SK-N-SH (cell line): ENCODE measurements around the gene AGPAT3. TPM values are rescaled to one million over a fixed set of nuclear protein-coding genes. Genes with fewer than 3 reads are reported as not detected.

Source experiments
- CTCF ChIA-PET: fragments of 300-600, 350-600 bp; formaldehyde crosslinking; extraction: SDS; loops from one replicate; lab custom pipeline; 2021; lab: Yijun Ruan, JAX
- POLR2A ChIA-PET: fragments of 350-600 bp; sonication (Branson Sonifier 250); formaldehyde crosslinking; extraction: SDS; loops from one replicate; lab custom pipeline; 2020; ENCODE audit warnings: antibody characterized with exemption, inconsistent platforms; lab: Yijun Ruan, JAX
- DNase-seq: peaks from one replicate; pipeline ENCODE4 v3.0.0; 2012
- H2AFZ ChIP-seq: fragments of 200-600 bp; sonication (generic); 2 replicates; pipeline ENCODE4 v1.8.1; 2016; ENCODE audit warnings: antibody characterized with exemption, mild to moderate bottlenecking, low read depth
- H3F3A ChIP-seq: fragments of 200-600 bp; sonication (generic); replicated peaks from 2 replicates; pipeline ENCODE3; 2016; ENCODE audit warnings: antibody characterized with exemption, mild to moderate bottlenecking; ENCODE audit not compliant: insufficient read depth
- H3K27ac ChIP-seq, 2 experiments: fragments of 200-500 bp in 1 of 2; fragments of 200-600 bp in 1 of 2; sonication (Bioruptor generic) in 1 of 2; sonication (generic), shearing (Covaris generic) in 1 of 2; 2 replicates each; pipeline versions ENCODE4 v1.5.1 to v1.6.1; 2014 to 2016; ENCODE audit warnings: low read depth in 2 of 2, inconsistent platforms in 1 of 2, low read length in 1 of 2, mild to moderate bottlenecking in 1 of 2, mixed read lengths in 1 of 2
- H3K27me3 ChIP-seq: fragments of 200-600 bp; sonication (generic), shearing (Covaris generic); 2 replicates; pipeline ENCODE4 v1.6.1; 2016; ENCODE audit warnings: mixed run types; ENCODE audit not compliant: insufficient read depth
- H3K36me3 ChIP-seq, 2 experiments: fragments of 200-500 bp in 1 of 2; fragments of 200-600 bp in 1 of 2; sonication (Bioruptor generic) in 1 of 2; sonication (generic) in 1 of 2; replicated peaks in 1 of 2; 2 replicates each; pipeline versions ENCODE3 to v1.5.1; 2014 to 2016; ENCODE audit warnings: low read length in 1 of 2, mild to moderate bottlenecking in 1 of 2; ENCODE audit not compliant: insufficient read depth in 2 of 2, control insufficient read depth in 1 of 2
- H3K4me1 ChIP-seq, 2 experiments: fragments of 200-500 bp in 1 of 2; fragments of 200-600 bp in 1 of 2; sonication (Bioruptor generic) in 1 of 2; sonication (generic), shearing (Covaris generic) in 1 of 2; 2 replicates each; pipeline versions ENCODE4 v1.5.1 to v1.6.1; 2014 to 2016; ENCODE audit warnings: low read depth in 1 of 2, low read length in 1 of 2, mixed run types in 1 of 2; ENCODE audit not compliant: insufficient read depth in 2 of 2, control insufficient read depth in 1 of 2
- H3K4me2 ChIP-seq: fragments of 200-600 bp; sonication (generic), shearing (Covaris generic); 2 replicates; pipeline ENCODE4 v1.6.1; 2017; ENCODE audit warnings: mixed run types
- H3K4me3 ChIP-seq, 2 experiments: fragments of 200-500 bp in 1 of 2; fragments of 200-600 bp in 1 of 2; sonication (Bioruptor generic) in 1 of 2; sonication (generic), shearing (Covaris generic) in 1 of 2; 2 replicates each; pipeline versions ENCODE4 v1.5.1 to v1.8.1; 2014 to 2016; ENCODE audit warnings: low read depth in 2 of 2, inconsistent platforms in 1 of 2, low read length in 1 of 2, mild to moderate bottlenecking in 1 of 2, mixed read lengths in 1 of 2, moderate library complexity in 1 of 2
- H3K79me2 ChIP-seq: fragments of 200-600 bp; sonication (generic); 2 replicates; pipeline ENCODE4 v1.8.1; 2017; ENCODE audit warnings: mild to moderate bottlenecking; ENCODE audit not compliant: insufficient read depth
- H3K9ac ChIP-seq: fragments of 200-600 bp; sonication (generic); 2 replicates; pipeline ENCODE4 v1.6.1; 2017; ENCODE audit warnings: mixed run types
- H3K9me2 ChIP-seq: fragments of 200-600 bp; sonication (generic); 2 replicates; pipeline ENCODE4 v1.6.1; 2017; ENCODE audit warnings: mixed run types
- H3K9me3 ChIP-seq: fragments of 200-600 bp; sonication (generic); 2 replicates; pipeline ENCODE4 v1.6.1; 2017; ENCODE audit warnings: mixed run types, mild to moderate bottlenecking, moderate library complexity
- H4K20me1 ChIP-seq: fragments of 200-600 bp; sonication (generic); 2 replicates; pipeline ENCODE4 v1.6.1; 2017; ENCODE audit warnings: mild to moderate bottlenecking, mixed run types; ENCODE audit not compliant: insufficient read depth
- EP300 ChIP-seq, 2 experiments: IDR thresholded peaks; 2 replicates each; pipeline versions ENCODE4 v1.4.0 to v1.6.1; 2012; ENCODE audit warnings: borderline replicate concordance in 1 of 2, low read depth in 1 of 2, low read length in 1 of 2
- FOXJ3 ChIP-seq: sonication (generic); formaldehyde crosslinking; IDR thresholded peaks from 2 replicates; pipeline ENCODE4 v1.5.1; 2020; ENCODE audit warnings: mild to moderate bottlenecking, missing genetic modification reagents
- GATA2 ChIP-seq: sonication (generic); formaldehyde crosslinking; IDR thresholded peaks from 2 replicates; pipeline ENCODE4 v1.5.0; 2020; ENCODE audit warnings: mild to moderate bottlenecking, missing genetic modification reagents
- JUND ChIP-seq: IDR thresholded peaks from 2 replicates; pipeline ENCODE4 v1.4.0; 2012
- RCOR1 ChIP-seq: fragments of 150-350 bp; IDR thresholded peaks from 2 replicates; pipeline ENCODE4 v1.6.1; 2017; ENCODE audit warnings: antibody characterized with exemption, low read length
- RXRA ChIP-seq: IDR thresholded peaks from 2 replicates; pipeline ENCODE4 v1.4.0; 2012; ENCODE audit warnings: low read depth, mild to moderate bottlenecking, borderline replicate concordance
- TAF1 ChIP-seq: IDR thresholded peaks from 2 replicates; pipeline ENCODE4 v1.6.1; 2012; ENCODE audit warnings: low read depth, mild to moderate bottlenecking, low read length, moderate library complexity, borderline replicate concordance
- WGBS: methylation state at CpG from one replicate; pipeline ENCODE4 v1.1.6; 2017; ENCODE audit warnings: low lambda C conversion rate; 5-methylcytosine and 5-hydroxymethylcytosine counted together
- polyA plus RNA-seq, 3 experiments: library from polyadenylated mRNA; depleted of rRNA; stranded (reverse); fragments of >200 nt; gene quantifications; 2 replicates each; pipeline ENCODE4 v1.2.3, GENCODE V29; 2012
- TF ChIP-seq, protein P1 (sequence below): IDR thresholded peaks from 2 replicates; pipeline ENCODE4 v1.4.0; 2012; ENCODE audit warnings: low read depth
- TF ChIP-seq, protein P2 (sequence below): fragments of 150-350 bp; IDR thresholded peaks from 2 replicates; pipeline ENCODE4 v1.6.1; 2017; ENCODE audit warnings: antibody characterized with exemption, low read length, low read depth, borderline replicate concordance

Gene AGPAT3
- polyA plus RNA-seq, 1 of the 3 experiments (the other 2 are of a cell fraction) = 35.3 TPM

DNA sequence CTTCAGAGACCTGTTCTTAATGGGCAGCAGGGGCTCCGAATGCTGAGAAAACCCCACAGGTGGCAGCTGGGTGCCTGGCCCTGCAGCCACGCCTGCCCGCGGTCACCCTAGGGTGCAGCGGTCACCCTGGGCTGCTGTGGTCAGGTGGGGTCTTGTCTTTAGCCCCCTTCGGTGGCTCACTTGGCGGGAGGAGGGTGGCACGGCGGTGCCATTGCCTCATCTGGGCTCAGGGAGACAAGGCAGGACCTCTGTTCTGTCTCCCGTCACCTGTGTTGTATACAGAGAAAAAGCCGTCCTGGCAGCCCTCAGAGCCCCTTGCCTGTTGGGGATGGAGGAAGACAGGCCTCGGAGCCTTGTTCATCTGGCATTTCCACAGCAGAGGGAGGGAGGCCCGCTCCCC, 77.6 kb downstream of the AGPAT3 start:
- TF ChIP-seq TAF1 (no peak), GATA2 (CRISPR knock-in tag) (no peak)
- ChIA-PET CTCF (interaction anchor here (1.7 to 1.9 kb wide), 3 partner anchors 11 to 33 kb away, joined by 4 to 8 read pairs (median 6); no protein-coding TSS in a partner anchor), POLR2A (no interaction called here)

DNA sequence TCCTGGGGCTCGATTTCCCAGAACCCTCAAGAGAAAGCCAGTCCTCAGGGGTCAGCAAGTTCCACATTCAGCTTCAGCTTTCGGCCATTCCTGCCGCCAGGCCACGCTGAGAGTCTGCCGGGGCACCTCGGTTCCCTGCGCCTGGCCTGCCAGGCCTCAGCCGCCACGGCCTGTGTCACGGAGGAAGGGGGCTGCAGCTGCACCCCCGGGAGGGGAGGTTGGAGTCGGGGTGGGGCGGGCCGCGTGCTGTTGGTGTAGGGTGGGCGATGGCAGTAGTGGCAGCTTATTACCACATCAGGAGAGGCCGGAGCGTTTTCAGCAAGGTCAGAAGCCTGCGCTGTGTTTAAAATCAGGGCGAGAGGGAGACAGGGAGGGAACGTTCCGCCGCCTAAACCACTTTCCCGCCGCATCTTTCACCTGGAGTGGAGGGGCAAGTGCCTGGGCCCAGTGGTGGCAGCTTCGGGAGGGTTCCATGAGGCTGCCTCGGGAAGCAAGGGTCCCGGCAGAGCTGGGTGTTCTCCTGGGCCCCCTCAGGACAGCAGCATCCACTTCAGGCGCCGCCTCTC, 78.6 kb downstream of the AGPAT3 start:
- Histone ChIP-seq H4K20me1 (peaks cover 16% of the 10 kb centered on the region; the same call in 1 of the 2 replicates), H3K79me2 (peaks cover 16% of the 10 kb centered on the region; the same call in 1 of the 2 replicates), H3K36me3 (peaks cover 0 to 5% of the 10 kb centered on the region in 2 experiments), H3K4me1 (no peaks in the 10 kb centered on the region; a peak in 1 of 4 replicates), H3K4me3 (no peak overlapping the region), H3K4me2 (no peak overlapping the region), H3K9me2 (no peaks in the 10 kb centered on the region), H3K9me3 (no peaks in the 10 kb centered on the region), H3K9ac (no peak overlapping the region), H3F3A (no peaks in the 10 kb centered on the region), H2AFZ (no peak overlapping the region), H3K27me3 (no peaks in the 10 kb centered on the region), H3K27ac (no peak overlapping the region)
- POLR2A ChIA-PET = no interaction called here
- TF ChIP-seq TAF1 (no peak), EP300 (IDR thresholded peaks at IDR 0.05; ENCODE audit: borderline replicate concordance in 1 of 2, low read depth in 1 of 2, low read length in 1 of 2) (no peak), RXRA (no peak), FOXJ3 (CRISPR knock-in tag) (no peak), JUND (no peak), RCOR1 (no peak)
- TF ChIP-seq, protein P1, sequence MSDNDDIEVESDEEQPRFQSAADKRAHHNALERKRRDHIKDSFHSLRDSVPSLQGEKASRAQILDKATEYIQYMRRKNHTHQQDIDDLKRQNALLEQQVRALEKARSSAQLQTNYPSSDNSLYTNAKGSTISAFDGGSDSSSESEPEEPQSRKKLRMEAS = no peak
- TF ChIP-seq, protein P2, sequence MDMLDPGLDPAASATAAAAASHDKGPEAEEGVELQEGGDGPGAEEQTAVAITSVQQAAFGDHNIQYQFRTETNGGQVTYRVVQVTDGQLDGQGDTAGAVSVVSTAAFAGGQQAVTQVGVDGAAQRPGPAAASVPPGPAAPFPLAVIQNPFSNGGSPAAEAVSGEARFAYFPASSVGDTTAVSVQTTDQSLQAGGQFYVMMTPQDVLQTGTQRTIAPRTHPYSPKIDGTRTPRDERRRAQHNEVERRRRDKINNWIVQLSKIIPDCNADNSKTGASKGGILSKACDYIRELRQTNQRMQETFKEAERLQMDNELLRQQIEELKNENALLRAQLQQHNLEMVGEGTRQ = no peak
- 96% methylated on average over 11 of the region's 30 CpGs for WGBS
- CTCF ChIA-PET = no interaction called here
- no peak for DNase-seq

More for the DNA sequence above, 77.6 kb downstream of the AGPAT3 start:
- no peak overlapping the region for H3K4me2 ChIP-seq
- H3K9ac ChIP-seq = no peak overlapping the region
- H3K79me2 ChIP-seq = peaks cover 19% of the 10 kb centered on the region; the same call in 1 of the 2 replicates
- no peaks in the 10 kb centered on the region for H3K9me3 ChIP-seq
- WGBS = 96% methylated on average over 5 of the region's 13 CpGs
- no peak overlapping the region for H3K4me3 ChIP-seq
- peaks cover 19% of the 10 kb centered on the region; the same call in 1 of the 2 replicates for H4K20me1 ChIP-seq
- H3K27ac ChIP-seq = no peak overlapping the region
- H3K27me3 ChIP-seq = no peaks in the 10 kb centered on the region
- H3F3A ChIP-seq = no peaks in the 10 kb centered on the region
- H2AFZ ChIP-seq = no peak overlapping the region
- no peaks in the 10 kb centered on the region; a peak in 1 of 4 replicates for H3K4me1 ChIP-seq
- H3K36me3 ChIP-seq = peaks cover 0 to 5% of the 10 kb centered on the region in 2 experiments
- H3K9me2 ChIP-seq = no peaks in the 10 kb centered on the region
- DNase-seq = no peak
